Measurements from ENCODE around the gene FASTKD1.
"Not testable (repeated sequence)": the region's sequence is repeated elsewhere in the genome, so short reads cannot be mapped to it uniquely, and the experiment has no call there.

FASTKD1 gene

GRCh38 chr2:169573160-169573973 is at the start of gene FASTKD1:
Gene FASTKD1 (minus strand): TSS chr2:169573865. CDS start chr2:169572029, 1,836 bp downstream.
- peak; percentile 93 for DNase-seq (ENCODE audit: low spot score)

- DNase-seq (ENCODE audit: low spot score): no peak
Observed at GRCh38 chr2:169623235-169623634, 49.6 kb upstream of the FASTKD1 start.

- no peak for DNase-seq (ENCODE audit: low spot score)
Observed at GRCh38 chr2:169620509-169620908, 46.8 kb upstream of the FASTKD1 start.

- no peak for DNase-seq (ENCODE audit: low spot score)
Observed at GRCh38 chr2:169619946-169620345, 46.3 kb upstream of the FASTKD1 start.

- DNase-seq (ENCODE audit: low spot score): not testable (repeated sequence)
Observed at GRCh38 chr2:169615982-169616381, 42.3 kb upstream of the FASTKD1 start.

- no peak for DNase-seq (ENCODE audit: low spot score)
Observed at GRCh38 chr2:169613876-169614275, 40.2 kb upstream of the FASTKD1 start.

GRCh38 chr2:169609264-169609663 is 35.6 kb upstream of the FASTKD1 start:
- DNase-seq (ENCODE audit: low spot score): no peak

- no peak for DNase-seq (ENCODE audit: low spot score)
Observed at GRCh38 chr2:169599568-169599967, 25.9 kb upstream of the FASTKD1 start.

GRCh38 chr2:169598982-169599381 is 25.3 kb upstream of the FASTKD1 start:
- no peak for DNase-seq (ENCODE audit: low spot score)

GRCh38 chr2:169596546-169596945 is 22.9 kb upstream of the FASTKD1 start:
- not testable (repeated sequence) for DNase-seq (ENCODE audit: low spot score)

GRCh38 chr2:169590804-169591203 is 17.1 kb upstream of the FASTKD1 start:
- DNase-seq (ENCODE audit: low spot score): no peak

- DNase-seq (ENCODE audit: low spot score): no peak
Observed at GRCh38 chr2:169585673-169586072, 12.0 kb upstream of the FASTKD1 start.

GRCh38 chr2:169584005-169584877 is 10.6 kb upstream of the FASTKD1 start, which contains the start of gene PPIG:
Gene PPIG (plus strand): TSS chr2:169584351. CDS start chr2:169604042, 19,691 bp downstream.
- peak; percentile 89 for DNase-seq (ENCODE audit: low spot score)

- no peak for DNase-seq (ENCODE audit: low spot score)
Observed at GRCh38 chr2:169583518-169583917, 9.9 kb upstream of the FASTKD1 start.

- DNase-seq (ENCODE audit: low spot score): not testable (repeated sequence)
Observed at GRCh38 chr2:169582552-169583266, 9.0 kb upstream of the FASTKD1 start.

- DNase-seq (ENCODE audit: low spot score): no peak
Observed at GRCh38 chr2:169579044-169579443, 5.4 kb upstream of the FASTKD1 start.

GRCh38 chr2:169575264-169575663 is 1.6 kb upstream of the FASTKD1 start:
- not testable (repeated sequence) for DNase-seq (ENCODE audit: low spot score)

GRCh38 chr2:169574539-169574938 is 874 bp upstream of the FASTKD1 start:
- not testable (repeated sequence) for DNase-seq (ENCODE audit: low spot score)

- DNase-seq (ENCODE audit: low spot score): no peak
Observed at GRCh38 chr2:169573974-169574299, 272 bp upstream of the FASTKD1 start.

- no peak for DNase-seq (ENCODE audit: low spot score)
Observed at GRCh38 chr2:169572821-169573159, 875 bp downstream of the FASTKD1 start.

GRCh38 chr2:169572189-169572588 is 1.5 kb downstream of the FASTKD1 start:
- DNase-seq (ENCODE audit: low spot score): no peak

GRCh38 chr2:169571571-169571970 is 2.1 kb downstream of the FASTKD1 start:
- DNase-seq (ENCODE audit: low spot score): no peak
